Right lobe of liver (tissue), 4 donors: Measurements from ENCODE around the gene NACC1.

ENCODE experiments used
- POLR2A ChIP-seq: fragments of 450-650 bp; IDR thresholded peaks from one replicate; pipeline ENCODE4 v1.6.1; 2017; ENCODE audit warnings: antibody characterized with exemption, mild to moderate bottlenecking
- TF ChIP-seq, protein P1 (sequence below), 4 donors: fragments of 200-600 bp in 3 of 4; fragments of 450-650 bp in 1 of 4; IDR thresholded peaks; one replicate each; pipeline versions ENCODE4 v1.5.1 to v1.8.0; 2016 to 2022; ENCODE audit warnings: antibody characterized with exemption in 4 of 4, mild to moderate bottlenecking in 2 of 4
- donor health status: DM: no; HTN: no; CAD: no.
- donor health status: DM: no; HTN: no; CAD: no.
- donor health status: DM: no; HTN: yes; CAD: no.

DNA sequence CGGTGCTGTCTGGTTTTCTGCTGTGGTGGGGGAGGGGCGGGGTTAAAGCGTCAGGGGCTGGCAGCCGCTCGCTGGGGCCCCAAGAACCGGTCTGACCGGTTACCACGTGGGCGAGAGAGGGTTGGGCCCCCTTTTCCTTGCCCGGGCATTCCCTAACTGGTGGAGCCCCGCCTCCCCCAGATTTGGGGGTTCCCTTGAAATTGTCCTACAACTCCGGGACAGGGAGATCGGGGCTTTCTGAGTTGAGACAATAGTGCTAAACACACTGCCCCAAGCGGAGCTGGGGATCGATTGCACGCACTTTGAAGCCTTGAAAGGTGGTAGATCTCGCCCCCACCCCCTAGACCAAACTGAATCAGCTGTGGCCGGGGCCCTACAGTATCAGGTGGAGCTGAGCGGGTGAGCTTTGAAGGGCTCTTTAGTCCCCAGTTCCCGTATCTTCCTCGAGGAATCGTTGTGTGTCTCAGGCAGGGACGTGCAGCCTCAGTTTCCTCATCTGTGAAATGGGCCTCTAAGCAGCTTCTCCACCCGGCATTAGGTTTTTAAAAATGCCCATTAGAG is 36.9 kb downstream of the NACC1 start:
- TF ChIP-seq, protein P1, sequence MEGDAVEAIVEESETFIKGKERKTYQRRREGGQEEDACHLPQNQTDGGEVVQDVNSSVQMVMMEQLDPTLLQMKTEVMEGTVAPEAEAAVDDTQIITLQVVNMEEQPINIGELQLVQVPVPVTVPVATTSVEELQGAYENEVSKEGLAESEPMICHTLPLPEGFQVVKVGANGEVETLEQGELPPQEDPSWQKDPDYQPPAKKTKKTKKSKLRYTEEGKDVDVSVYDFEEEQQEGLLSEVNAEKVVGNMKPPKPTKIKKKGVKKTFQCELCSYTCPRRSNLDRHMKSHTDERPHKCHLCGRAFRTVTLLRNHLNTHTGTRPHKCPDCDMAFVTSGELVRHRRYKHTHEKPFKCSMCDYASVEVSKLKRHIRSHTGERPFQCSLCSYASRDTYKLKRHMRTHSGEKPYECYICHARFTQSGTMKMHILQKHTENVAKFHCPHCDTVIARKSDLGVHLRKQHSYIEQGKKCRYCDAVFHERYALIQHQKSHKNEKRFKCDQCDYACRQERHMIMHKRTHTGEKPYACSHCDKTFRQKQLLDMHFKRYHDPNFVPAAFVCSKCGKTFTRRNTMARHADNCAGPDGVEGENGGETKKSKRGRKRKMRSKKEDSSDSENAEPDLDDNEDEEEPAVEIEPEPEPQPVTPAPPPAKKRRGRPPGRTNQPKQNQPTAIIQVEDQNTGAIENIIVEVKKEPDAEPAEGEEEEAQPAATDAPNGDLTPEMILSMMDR (IDR thresholded peaks at IDR 0.05) = peak in 2 of 4 donors; percentile 7 to 19
- TF ChIP-seq POLR2A = peak; percentile 64
